CD4-positive, alpha-beta T cell treated with Interleukin-15 for 4 hours (primary cell): ENCODE data around the gene ESPNL.
"Not testable (repeated sequence)": the region's sequence is repeated elsewhere in the genome, so short reads cannot be mapped to it uniquely, and the experiment has no call there.

Experiments used
- DNase-seq: peaks from one replicate; pipeline ENCODE4 v3.0.0-alpha.2; 2020; ENCODE audit warnings: low spot score

The ESPNL gene

DNA sequence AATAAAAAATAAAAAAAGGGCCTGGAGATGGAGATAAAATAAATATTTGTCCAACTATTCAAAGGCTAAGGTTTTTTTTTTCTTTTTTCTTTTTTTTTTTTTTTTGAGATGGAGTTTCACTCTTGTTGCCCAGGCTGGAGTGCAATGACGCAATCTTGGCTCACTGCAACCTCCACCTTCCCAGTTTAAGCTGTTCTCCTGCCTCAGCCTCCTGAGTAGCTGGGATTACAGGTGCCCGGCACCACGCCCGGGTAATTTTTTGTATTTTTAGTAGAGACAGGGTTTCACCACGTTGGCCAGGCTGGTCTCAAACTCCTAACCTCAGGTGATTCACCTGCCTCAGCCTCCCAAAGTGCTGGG is 70.9 kb downstream of the ESPNL start:
- not testable (repeated sequence) for DNase-seq

DNA sequence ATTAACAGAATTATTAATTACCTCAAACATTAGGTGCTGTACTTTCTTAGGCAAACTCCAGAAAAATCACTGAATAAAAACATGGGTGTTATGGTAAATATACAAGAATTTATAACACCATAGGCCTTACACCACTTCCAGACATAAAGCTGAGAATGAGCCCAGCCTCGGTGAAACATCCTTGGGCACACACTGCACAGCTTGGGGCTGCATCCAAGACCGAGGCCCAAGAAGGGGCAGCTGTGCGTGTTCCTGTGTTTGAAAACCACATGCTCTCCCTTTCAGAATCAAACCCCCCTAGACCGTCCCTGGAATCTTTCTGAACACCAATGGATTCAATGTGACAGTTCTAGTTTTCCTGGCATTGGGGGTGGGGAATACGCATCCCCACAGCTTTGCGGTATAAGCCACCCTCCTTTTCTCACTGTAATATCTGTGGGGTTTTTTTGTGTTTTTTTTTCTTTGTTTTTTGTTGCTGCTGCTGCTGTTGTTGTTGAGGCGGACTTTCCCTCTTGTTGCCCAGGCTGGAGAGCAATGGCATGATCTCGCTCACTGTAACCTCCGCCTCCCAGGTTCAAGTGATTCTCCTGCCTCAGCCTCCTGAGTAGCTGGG is 71.5 kb downstream of the ESPNL start:
- no peak for DNase-seq

DNA sequence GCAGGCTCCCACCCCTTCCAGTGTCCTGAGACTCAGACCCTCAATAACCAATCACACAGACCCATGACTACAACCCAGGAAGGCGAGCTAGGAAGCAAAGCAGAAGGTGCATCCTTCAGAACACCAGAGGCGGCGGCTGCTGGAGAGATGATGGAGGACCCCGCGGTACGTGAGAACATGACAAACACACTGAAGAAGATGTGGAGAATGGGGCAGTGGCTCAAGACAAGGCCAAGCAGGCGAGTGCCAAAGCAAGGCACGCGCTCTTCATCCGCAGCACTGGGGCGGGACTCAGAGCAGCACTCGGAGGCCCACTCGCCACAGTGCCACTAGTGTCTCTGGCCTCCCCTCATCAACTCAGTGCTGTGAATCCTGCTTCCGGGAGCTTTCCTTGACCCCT is 72.3 kb downstream of the ESPNL start:
- DNase-seq, result no peak

DNA sequence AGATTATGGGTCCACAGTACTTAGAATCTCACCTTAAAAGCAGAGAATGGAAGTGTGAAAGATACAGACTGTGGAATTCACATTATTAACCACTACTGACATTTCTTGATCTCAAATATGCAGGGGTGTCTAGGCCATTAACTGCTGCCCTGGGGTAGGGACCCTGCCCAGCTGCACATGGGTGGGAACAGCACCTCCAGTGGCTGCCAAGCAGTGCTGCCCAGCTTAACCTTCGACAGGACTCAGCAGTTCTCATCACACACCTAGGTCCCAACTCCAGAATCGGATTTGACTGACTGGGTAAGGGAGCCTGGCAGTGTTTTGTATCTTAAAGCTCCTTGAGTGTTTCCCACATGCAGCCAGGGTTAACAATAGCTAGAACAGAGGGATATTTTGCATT is 73.6 kb downstream of the ESPNL start:
- no peak for DNase-seq

DNA sequence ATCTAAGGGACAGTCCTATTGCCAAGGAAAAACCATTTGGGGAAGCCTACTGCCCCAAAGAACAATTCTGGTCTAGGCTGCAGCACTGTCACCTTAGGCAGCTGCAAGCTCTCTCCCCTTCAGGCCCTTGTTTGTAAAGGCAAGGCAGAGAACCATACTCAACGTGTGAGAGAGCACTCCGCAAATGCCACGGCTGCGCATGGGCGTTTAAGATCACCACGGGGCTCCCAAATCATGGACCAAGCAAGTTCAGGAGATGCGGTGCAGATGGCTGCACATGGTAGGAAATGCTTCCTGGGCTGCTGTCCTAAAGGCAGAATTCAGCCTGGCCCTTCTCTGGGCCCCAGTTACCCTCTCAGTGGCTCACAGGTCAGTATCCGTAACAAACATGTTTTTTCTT is 74.2 kb downstream of the ESPNL start:
- no peak for DNase-seq

DNA sequence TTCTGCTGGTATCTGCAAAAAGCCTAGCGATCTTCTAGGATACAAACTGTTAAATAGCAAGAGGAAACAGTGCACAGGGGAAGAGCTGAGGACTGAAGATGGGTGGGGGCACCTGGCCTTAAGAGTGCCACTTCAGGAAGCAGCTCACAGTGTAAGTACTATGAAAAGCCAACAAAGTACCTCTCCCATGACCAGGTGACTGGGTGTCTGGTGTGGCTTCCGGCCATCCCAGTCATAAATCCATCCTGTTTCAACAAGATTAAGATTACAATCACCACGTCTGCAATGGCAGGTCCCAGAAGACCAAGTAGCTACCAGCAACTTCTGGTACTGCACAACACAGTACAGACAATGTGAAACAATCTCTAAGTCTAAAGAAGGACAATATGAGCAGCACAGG is 74.6 kb downstream of the ESPNL start:
- no peak for DNase-seq

DNA sequence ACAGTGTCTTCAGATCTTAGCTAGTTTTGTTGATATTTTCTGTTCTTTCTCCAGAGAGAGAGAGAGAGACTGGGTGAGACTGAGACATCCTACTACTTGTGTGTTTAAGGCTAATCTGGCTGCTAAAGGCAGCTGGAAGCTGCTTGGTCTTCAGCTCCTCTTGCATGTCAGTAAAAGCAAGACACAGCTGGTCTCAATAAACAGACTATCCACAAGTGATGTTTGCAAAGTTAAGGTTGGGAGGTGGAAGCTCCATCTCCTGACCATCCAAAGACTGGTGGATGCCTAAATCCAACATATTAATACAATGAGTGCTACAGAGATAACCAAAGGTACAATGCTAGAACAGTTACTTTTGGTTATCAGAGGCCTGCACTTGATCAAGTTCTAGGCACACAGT is 76.5 kb downstream of the ESPNL start:
- no peak for DNase-seq

DNA sequence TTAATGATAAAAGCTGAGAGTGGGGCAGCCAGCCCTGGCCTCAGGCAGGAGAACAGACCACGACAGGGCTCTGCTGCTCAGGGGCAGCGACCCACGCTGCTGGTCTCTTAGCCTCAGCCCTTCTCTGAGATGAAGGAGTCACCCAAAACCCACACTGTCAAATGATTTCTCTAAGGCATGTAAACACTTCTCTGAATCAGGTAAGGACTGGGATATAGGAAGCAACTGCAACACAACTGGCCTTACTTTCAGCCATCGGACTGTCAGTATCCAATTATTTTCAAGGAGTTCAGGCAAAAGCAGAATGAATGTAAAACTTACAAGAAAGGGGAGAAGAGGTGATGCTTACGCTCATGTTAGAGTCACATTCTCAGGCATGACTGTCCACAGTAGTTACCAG is 80.4 kb downstream of the ESPNL start:
- no peak for DNase-seq

DNA sequence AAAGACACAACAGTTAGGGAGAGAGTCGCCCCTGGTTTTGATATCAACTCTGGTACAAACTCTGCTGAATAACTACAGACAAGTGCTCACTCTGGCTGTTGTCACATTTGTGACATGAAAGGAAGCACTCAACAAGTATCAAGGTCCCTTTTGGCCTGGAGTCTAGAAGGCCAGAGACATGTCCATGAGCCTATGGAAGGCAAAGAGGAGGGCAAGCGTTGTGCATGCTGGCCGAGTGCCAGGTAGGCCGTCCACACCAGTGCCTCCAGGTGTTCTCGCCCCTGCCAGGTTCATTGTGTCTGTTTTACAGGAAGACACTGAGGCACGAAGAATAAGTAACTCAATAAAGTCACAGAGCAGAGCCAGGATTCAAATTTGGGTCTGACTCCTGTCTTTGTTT is 82.2 kb downstream of the ESPNL start:
- DNase-seq, result no peak
